HG03442 (cell line): Measurements from ENCODE around the gene NONO.
A peak's percentile ranks its signal among the peaks of the same experiment; 100 is the strongest.
"Not testable (repeated sequence)": the region's sequence is repeated elsewhere in the genome, so short reads cannot be mapped to it uniquely, and the experiment has no call there.

Experiments
- ATAC-seq: cut with Tn5 transposase; IDR thresholded peaks from one replicate; pipeline ENCODE4 v1.9.1; 2021; ENCODE audit warnings: mild to moderate bottlenecking, moderate library complexity; ENCODE audit not compliant: unreplicated experiment

Gene NONO, protein sequence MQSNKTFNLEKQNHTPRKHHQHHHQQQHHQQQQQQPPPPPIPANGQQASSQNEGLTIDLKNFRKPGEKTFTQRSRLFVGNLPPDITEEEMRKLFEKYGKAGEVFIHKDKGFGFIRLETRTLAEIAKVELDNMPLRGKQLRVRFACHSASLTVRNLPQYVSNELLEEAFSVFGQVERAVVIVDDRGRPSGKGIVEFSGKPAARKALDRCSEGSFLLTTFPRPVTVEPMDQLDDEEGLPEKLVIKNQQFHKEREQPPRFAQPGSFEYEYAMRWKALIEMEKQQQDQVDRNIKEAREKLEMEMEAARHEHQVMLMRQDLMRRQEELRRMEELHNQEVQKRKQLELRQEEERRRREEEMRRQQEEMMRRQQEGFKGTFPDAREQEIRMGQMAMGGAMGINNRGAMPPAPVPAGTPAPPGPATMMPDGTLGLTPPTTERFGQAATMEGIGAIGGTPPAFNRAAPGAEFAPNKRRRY

DNA sequence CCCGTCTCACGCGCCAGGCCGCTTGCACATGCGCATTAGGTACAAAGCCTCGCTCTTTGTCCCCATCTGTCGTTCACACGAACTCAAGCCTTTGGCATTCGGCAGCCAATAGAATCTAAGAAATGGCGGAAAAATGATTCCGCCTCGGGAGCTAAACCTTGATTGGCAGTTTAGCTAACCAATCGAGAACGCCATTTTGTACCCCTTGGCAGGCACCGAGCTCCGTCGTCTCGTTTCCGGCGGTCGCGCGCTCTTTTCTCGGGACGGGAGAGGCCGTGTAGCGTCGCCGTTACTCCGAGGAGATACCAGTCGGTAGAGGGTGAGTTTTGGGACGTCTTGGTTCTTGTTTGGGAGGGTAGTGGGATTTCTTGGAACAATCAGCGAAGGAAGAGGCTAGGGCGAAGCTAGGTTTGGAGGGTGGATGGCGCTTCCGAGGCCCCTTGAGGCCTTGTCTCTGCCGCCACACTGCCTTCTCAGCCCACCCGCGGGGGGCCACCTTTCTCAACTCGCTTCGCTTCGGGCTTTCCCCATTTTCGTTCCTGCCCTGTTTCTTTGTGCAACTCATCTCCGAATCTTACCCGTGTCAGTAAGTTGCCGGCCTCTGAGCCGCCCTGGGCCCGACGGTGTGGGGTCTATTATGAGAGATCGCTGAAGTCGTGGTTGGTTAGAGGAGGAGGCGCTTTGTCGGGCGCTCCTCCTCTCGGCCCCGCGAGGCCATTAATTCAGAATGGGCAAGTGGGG is at the start of gene NONO:
Gene NONO (plus strand): TSS at position 233 of the 741 bp plus-strand sequence. CDS start 7,003 bp downstream, outside the sequence.
- peak; percentile 73 for ATAC-seq

DNA sequence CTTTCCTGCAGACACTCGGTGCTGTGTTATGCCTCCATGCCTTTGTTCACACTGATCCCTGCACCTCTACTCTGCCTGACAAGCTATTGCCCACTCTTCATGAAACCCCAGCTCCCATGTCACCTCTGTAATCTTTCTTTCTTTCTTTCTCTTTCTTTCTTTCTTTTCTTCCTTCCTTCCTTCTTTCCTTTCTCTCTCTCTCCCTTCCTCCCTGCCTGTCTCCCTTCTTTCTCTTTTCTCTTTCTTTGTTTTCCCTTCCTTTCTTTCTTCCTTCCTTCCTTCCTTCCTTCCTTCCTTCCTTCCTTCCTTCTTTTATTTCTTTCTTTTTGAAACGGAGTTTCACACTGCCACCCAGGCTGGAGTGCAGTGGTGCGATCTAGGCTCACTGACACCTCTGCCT is 48.0 kb upstream of the NONO start:
- no peak for ATAC-seq

GRCh38 chrX:71236836-71237235 is 46.6 kb upstream of the NONO start:
- ATAC-seq = no peak

GRCh38 chrX:71239781-71240180 is 43.7 kb upstream of the NONO start:
- no peak for ATAC-seq

DNA sequence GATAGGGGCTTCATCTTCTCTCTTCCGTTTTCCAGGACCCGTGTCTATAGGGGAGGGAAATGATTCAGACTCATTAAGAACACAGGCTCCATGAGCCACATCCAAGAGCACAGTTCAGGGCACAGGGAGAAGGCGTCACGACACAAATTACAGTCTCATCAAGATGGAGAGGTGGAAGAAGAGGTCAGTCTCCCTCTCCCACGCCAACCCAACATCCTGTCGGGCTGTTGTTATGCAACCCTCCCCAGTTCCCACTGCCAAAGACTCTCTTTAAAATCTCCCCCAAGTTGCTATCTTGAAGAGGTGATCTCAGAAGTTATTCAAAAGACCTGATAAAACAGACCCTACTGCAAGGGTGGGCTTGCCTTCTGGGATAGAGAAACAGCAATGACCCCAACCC is 42.1 kb upstream of the NONO start:
- ATAC-seq = no peak

DNA sequence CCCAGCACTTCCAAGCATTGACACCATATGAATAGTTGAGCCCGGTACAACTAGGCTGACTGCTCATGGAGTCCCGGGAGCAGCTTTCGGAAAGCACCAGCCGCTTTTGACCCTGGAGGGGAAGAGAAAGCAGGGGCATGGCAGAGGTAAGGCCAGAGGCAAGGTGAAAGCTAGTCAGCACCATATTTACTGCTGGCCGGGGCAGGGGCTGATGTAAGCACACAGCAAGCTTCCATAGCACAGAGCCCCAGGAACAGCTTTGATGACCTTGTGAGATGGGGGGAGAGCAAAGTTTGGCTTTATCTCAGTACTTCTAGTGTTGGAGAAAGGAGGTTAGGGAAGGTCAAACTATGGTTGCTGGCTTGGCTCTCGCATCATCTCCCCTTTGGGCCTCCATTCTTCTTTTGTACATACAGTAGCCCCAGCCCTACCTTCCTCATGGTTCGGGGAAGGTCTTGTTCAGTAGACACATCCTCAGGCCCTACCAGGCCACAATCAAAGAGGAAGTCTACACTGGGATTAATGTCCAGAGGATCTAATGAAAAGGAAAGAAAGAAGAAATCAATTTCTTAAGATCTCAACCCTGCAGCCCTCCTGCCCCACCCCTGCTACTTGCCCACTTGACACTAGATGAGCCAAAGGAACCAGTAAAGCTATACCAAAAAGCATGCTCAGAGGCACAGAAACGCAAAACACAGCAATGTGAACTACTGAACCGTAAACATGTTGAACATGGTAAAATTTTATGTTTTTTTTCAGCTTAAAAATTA is 38.9 kb upstream of the NONO start:
- ATAC-seq = no peak

DNA sequence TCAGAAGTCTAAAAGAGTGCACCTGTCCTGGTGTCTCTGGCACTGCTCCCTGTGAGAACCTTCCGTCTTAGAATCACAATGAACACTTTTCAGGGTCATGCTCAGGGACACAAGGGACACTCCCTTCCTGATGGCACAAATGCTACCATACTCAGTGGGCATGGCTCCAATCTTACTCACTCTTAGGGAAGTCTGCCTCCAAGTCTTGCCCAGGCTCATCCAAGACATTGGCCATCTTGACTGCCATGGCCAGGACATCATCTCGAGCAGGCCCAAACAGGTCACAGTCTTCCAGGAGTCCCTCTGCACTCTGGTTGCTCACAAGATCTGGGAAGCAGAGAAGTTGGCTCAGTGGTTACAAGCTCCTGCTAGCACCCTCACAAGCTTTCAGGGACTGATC is 38.3 kb upstream of the NONO start:
- ATAC-seq = no peak

GRCh38 chrX:71250841-71251240 is 32.6 kb upstream of the NONO start:
- no peak for ATAC-seq

- ATAC-seq = no peak
Observed at GRCh38 chrX:71251466-71251973, 31.9 kb upstream of the NONO start.

GRCh38 chrX:71252221-71252620 is 31.2 kb upstream of the NONO start:
- no peak for ATAC-seq

DNA sequence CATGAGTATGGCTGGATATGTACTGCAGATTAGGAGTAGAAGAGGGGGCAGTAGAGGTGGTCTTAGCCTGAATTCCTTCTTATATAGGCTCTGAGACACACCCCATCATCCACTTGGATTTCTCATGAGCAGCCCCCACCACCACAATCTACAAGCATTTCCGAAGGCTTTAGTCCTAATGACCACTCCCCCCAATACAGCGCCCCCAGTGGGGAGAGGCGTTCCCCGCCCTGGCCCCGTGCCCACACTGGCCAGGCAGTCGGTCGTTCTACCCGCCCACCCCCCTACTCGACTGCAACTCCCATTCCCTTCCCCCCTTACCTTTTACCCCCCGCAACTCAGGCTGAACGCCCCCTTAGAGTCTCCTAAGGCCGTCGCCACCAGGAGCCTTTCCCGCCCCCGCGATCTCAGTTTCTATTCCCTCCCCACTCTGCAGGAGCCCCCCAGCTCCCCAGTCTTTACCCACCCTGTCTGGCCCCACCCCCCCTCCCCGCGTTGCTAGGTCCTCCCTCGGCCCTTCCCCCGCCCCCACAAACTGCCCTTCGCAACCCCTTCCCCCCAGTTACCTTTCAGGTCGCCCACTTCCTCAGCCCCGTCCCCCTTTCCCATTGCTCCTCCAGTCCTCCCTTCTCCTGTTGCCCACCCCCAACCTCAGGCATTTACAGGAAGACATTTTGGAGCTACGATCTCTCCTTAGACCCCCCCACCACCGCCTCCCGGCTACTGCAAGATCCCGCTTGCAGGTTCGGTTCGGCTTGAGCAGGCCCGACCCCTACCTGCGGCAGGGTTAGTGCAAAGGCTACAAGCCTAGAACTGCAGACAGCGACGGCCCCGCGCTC is 30.0 kb upstream of the NONO start:
- ATAC-seq = no peak

GRCh38 chrX:71254092-71254963 is 29.1 kb upstream of the NONO start, which contains the start of gene ZMYM3:
ZMYM3 (minus strand) TSS chrX:71254140; CDS start chrX:71253255, 885 bp downstream.
- peak; percentile 77 for ATAC-seq

- no peak for ATAC-seq
Observed at GRCh38 chrX:71256051-71256450, 27.4 kb upstream of the NONO start.

GRCh38 chrX:71256856-71257255 is 26.6 kb upstream of the NONO start:
- ATAC-seq = no peak

- ATAC-seq = not testable (repeated sequence)
Observed at GRCh38 chrX:71268624-71269023, 14.8 kb upstream of the NONO start.

- no peak for ATAC-seq
Observed at GRCh38 chrX:71269801-71270395, 13.5 kb upstream of the NONO start.

GRCh38 chrX:71272313-71272712 is 11.1 kb upstream of the NONO start:
- not testable (repeated sequence) for ATAC-seq

DNA sequence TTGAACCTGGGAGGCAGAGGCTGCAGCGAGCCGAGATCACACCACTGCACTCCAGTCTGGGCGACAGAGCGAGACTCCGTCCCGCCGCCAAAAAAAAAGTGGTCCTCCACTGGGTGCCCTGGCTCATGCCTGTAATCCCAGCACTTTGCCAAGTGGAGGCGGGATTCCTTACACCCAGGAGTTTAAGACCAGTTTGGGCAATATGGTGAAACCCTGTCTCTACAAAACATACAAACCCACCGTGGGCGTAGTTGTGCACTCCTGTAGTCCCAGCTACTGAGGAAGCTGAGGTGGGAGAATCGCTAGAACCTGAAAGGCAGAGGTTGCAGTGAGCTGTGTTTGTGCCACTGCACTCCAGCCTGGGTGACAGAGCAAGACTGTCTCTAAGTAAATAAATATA is 2.1 kb upstream of the NONO start:
- ATAC-seq = not testable (repeated sequence)
